Natural killer cell (primary cell): ENCODE measurements around the gene TMC2. TPM values are rescaled to one million over a fixed set of nuclear protein-coding genes. Genes with fewer than 3 reads are reported as not detected.
"Not testable (repeated sequence)": the region's sequence is repeated elsewhere in the genome, so short reads cannot be mapped to it uniquely, and the experiment has no call there.

Experiments
- ATAC-seq, 3 donors: fragments of 150-1000 bp in 2 of 3; fragments of 200-7000 bp in 1 of 3; cut with Tn5 transposase; 1 replicate in 1 of 3; 2 replicates in 2 of 3; pipeline ENCODE4 v1.10.0; 2021; ENCODE audit warnings: mild to moderate bottlenecking in 2 of 3, moderate library complexity in 2 of 3
- DNase-seq, 2 donors: peaks; one replicate each; pipeline versions ENCODE4 v3.0.0 to v3.0.0-alpha.2; 2013 to 2021; ENCODE audit warnings: mixed read lengths in 1 of 2
- H3K27ac ChIP-seq: one replicate; pipeline ENCODE4 v1.5.1; 2013; ENCODE audit warnings: mild to moderate bottlenecking, low read length
- H3K27me3 ChIP-seq: one replicate; pipeline ENCODE4 v1.6.1; 2013; ENCODE audit warnings: low read length; ENCODE audit not compliant: control insufficient read depth, insufficient read depth
- H3K36me3 ChIP-seq: one replicate; pipeline ENCODE4 v1.6.1; 2013; ENCODE audit warnings: low read length; ENCODE audit not compliant: control insufficient read depth, insufficient read depth
- H3K4me1 ChIP-seq: one replicate; pipeline ENCODE4 v1.6.1; 2013; ENCODE audit warnings: low read length; ENCODE audit not compliant: control insufficient read depth, insufficient read depth
- H3K4me3 ChIP-seq: one replicate; pipeline ENCODE4 v1.5.1; 2013; ENCODE audit warnings: low read length
- H3K9me3 ChIP-seq: one replicate; pipeline ENCODE4 v1.6.1; 2013; ENCODE audit warnings: low read length; ENCODE audit not compliant: control insufficient read depth, insufficient read depth
- H3K27ac Mint-ChIP-seq, 2 donors: one replicate each; pipeline ENCODE4 v1.8.0; 2022; ENCODE audit warnings: mild to moderate bottlenecking in 2 of 2, mixed read lengths in 2 of 2, moderate library complexity in 1 of 2
- H3K27me3 Mint-ChIP-seq, 2 donors: one replicate each; pipeline ENCODE4 v1.8.0; 2022; ENCODE audit warnings: low read depth in 2 of 2, mixed read lengths in 2 of 2
- H3K36me3 Mint-ChIP-seq: one replicate; pipeline ENCODE4 v1.8.0; 2022; ENCODE audit warnings: mixed read lengths
- H3K4me1 Mint-ChIP-seq, 2 donors: one replicate each; pipeline ENCODE4 v1.8.0; 2022; ENCODE audit warnings: mixed read lengths in 2 of 2
- H3K4me3 Mint-ChIP-seq: one replicate; pipeline ENCODE4 v1.8.0; 2022; ENCODE audit warnings: mild to moderate bottlenecking, moderate library complexity, mixed read lengths
- H3K9me3 Mint-ChIP-seq, 2 donors: one replicate each; pipeline ENCODE4 v1.8.0; 2022; ENCODE audit warnings: mixed read lengths in 2 of 2
- WGBS: methylation state at CpG from one replicate; pipeline ENCODE4 v1.1.7; 2013; ENCODE audit warnings: missing lambda C conversion rate; ENCODE audit not compliant: insufficient coverage; 5-methylcytosine and 5-hydroxymethylcytosine counted together
- intact Hi-C: fragments of 100-400 bp; cut with micrococcal nuclease; formaldehyde crosslinking; loops from one replicate; pipeline ENCODE4 v1.14.2; 2022
- total RNA-seq, 4 donors: library from RNA; stranded (reverse); fragments of 120-200 nt in 1 of 4; gene quantifications; one replicate each; pipeline versions ENCODE4 v1.2.3 to v1.2.4, GENCODE V29; 2013 to 2022
- TF ChIP-seq, protein P1 (sequence below): fragments of 200-600 bp; IDR thresholded peaks from one replicate; pipeline ENCODE4 v1.8.0; 2022; ENCODE audit warnings: antibody characterized with exemption

Gene TMC2
- total RNA-seq, 3 donors from 2014 or later (not counting 1 experiment from before 2014, with no cell fraction given): 0.94 to 1.3 TPM; not detected in 1

DNA sequence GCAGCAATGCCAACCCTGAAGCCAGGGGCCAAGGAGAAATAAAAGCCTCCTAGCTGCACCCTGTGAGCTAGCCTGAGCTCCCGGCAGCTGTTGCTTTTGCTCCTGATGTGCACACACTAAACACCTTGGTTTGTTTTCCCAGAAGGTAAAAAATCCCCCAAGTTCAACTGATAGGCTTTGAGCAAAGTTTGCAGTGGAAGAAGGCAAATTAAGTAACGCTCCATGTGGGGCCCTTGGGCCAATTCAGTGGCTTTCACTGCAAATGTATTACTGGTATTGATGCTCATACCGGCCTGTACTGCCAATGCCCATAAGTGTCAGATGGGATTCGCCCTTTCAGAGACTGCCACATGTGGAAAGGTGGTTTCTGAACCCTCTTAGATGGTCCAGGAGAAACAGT, 137.1 kb downstream of the TMC2 start:
- H3K9me3 ChIP-seq: no peaks in the 10 kb centered on the region
- no peaks in the 10 kb centered on the region for H3K27me3 ChIP-seq
- no peaks in the 10 kb centered on the region for H3K4me1 ChIP-seq
- H3K4me1 Mint-ChIP-seq: no peaks in the 10 kb centered on the region
- 83% methylated on average over 4 of the region's 4 CpGs for WGBS
- H3K27me3 Mint-ChIP-seq: peaks cover 0 to 6% of the 10 kb centered on the region in 2 donors
- H3K27ac Mint-ChIP-seq: no peak overlapping the region
- H3K4me3 Mint-ChIP-seq: no peak overlapping the region
- intact Hi-C loops: no loop called here
- H3K36me3 Mint-ChIP-seq: no peaks in the 10 kb centered on the region
- H3K27ac ChIP-seq: no peak overlapping the region
- TF ChIP-seq, protein P1, sequence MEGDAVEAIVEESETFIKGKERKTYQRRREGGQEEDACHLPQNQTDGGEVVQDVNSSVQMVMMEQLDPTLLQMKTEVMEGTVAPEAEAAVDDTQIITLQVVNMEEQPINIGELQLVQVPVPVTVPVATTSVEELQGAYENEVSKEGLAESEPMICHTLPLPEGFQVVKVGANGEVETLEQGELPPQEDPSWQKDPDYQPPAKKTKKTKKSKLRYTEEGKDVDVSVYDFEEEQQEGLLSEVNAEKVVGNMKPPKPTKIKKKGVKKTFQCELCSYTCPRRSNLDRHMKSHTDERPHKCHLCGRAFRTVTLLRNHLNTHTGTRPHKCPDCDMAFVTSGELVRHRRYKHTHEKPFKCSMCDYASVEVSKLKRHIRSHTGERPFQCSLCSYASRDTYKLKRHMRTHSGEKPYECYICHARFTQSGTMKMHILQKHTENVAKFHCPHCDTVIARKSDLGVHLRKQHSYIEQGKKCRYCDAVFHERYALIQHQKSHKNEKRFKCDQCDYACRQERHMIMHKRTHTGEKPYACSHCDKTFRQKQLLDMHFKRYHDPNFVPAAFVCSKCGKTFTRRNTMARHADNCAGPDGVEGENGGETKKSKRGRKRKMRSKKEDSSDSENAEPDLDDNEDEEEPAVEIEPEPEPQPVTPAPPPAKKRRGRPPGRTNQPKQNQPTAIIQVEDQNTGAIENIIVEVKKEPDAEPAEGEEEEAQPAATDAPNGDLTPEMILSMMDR: no peak
- DNase-seq (no peak), ATAC-seq (no peak)
- H3K4me3 ChIP-seq: no peak overlapping the region
- no peaks in the 10 kb centered on the region for H3K36me3 ChIP-seq
- H3K9me3 Mint-ChIP-seq: no peaks in the 10 kb centered on the region

DNA sequence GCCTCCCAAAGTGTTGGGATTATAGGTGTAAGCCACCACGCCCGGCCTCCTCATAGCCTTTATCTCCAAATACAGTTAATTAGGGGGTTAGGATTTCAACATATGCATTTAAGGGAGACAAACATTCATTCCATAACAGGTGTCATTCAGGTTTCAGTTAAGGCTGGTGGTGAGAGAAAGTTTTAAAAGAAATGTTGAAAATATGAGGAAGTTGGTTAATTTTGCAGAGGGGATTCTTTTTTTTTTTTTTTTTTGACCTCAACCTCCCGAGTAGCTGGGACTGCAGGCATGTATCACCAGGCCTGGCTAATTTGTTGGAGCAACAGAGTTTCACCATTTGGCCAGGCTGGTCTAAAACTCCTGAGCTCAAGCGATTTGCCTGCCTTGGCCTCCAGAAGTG, 143.7 kb downstream of the TMC2 start:
- H3K9me3 Mint-ChIP-seq: no peaks in the 10 kb centered on the region
- Histone ChIP-seq H3K4me1 (peaks cover 3% of the 10 kb centered on the region), H3K9me3 (no peaks in the 10 kb centered on the region), H3K4me3 (no peak overlapping the region), H3K36me3 (no peaks in the 10 kb centered on the region), H3K27me3 (no peaks in the 10 kb centered on the region), H3K27ac (no peak overlapping the region)
- DNase-seq (no peak), ATAC-seq (no peak)
- H3K36me3 Mint-ChIP-seq: no peaks in the 10 kb centered on the region
- H3K27me3 Mint-ChIP-seq: peaks cover 9 to 20% of the 10 kb centered on the region in 2 donors
- TF ChIP-seq, protein P1: no peak
- H3K4me1 Mint-ChIP-seq: peaks cover 0 to 3% of the 10 kb centered on the region in 2 donors
- no peak overlapping the region for H3K4me3 Mint-ChIP-seq
- WGBS: 47% methylated on average over 2 of the region's 4 CpGs
- no peak overlapping the region for H3K27ac Mint-ChIP-seq
- intact Hi-C loops: no loop called here

DNA sequence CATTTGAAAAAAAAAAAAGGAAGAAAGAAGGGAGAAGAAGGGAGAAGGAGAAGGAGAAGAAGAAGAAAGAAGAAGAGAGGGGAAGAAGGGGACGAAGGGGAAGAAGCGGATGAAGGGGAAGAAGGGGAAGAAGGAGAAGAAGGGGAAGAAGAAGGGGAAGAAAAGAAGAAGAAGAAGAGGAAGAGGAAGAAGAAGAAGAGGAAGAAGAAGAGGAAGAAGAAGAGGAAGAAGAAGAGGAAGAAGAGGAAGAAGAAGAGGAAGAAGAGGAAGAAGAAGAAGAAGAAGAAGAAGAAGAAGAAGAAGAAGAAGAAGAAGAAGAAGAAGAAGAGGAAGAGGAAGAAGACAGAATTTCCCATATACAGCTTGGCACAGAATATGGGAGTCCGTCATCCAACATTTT, 145.7 kb downstream of the TMC2 start:
- H3K27me3 ChIP-seq, H3K36me3 Mint-ChIP-seq, H3K27ac Mint-ChIP-seq, ATAC-seq, intact Hi-C loops, H3K4me1 Mint-ChIP-seq, H3K4me3 Mint-ChIP-seq, H3K9me3 ChIP-seq, H3K36me3 ChIP-seq, H3K9me3 Mint-ChIP-seq, H3K4me1 ChIP-seq, H3K27ac ChIP-seq, DNase-seq, H3K4me3 ChIP-seq: not testable (repeated sequence)
- H3K27me3 Mint-ChIP-seq: peaks cover 9 to 20% of the 10 kb centered on the region in 2 donors
- WGBS: 91% methylated on average over 3 of the region's 3 CpGs

DNA sequence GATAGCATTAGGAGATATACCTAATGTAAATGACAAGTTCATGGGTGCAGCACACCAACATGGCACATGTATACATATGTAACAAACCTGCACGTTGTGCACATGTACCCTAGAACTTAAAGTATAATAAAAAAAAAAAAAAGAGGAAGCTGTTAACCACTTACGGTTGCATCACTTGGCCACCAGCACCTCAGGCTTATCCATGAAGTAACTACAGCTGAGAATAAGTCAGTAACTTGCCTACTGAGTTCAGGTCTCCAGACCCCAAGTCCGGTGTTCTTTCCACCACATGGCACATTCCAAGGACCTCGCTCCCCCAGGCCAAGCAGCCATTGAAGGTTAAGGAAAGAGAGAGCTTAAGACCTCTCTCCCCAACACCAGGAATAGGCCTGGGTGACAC, 148.4 kb downstream of the TMC2 start:
- H3K9me3 Mint-ChIP-seq, H3K4me3 Mint-ChIP-seq, H3K27ac ChIP-seq, H3K36me3 ChIP-seq, H3K4me3 ChIP-seq, H3K27ac Mint-ChIP-seq, intact Hi-C loops, H3K9me3 ChIP-seq, H3K36me3 Mint-ChIP-seq, DNase-seq, H3K27me3 ChIP-seq: not testable (repeated sequence)
- WGBS: 13% methylated on average over 1 of the region's 4 CpGs
- ATAC-seq: peak in 2 of 3 donors; percentile 35
- H3K27me3 Mint-ChIP-seq: peaks cover 9 to 20% of the 10 kb centered on the region in 2 donors
- peaks cover 16 to 22% of the 10 kb centered on the region in 2 donors for H3K4me1 Mint-ChIP-seq
- H3K4me1 ChIP-seq: peaks cover 21% of the 10 kb centered on the region
